A204.1 (cell line): Measurements from ENCODE around the gene C6orf132.

Experiments
- FAIRE-seq: peaks from 2 replicates; lab custom pipeline; 2012; peaks lifted over from hg19 to GRCh38; lab: Jason Lieb, UNC

Gene C6orf132

DNA sequence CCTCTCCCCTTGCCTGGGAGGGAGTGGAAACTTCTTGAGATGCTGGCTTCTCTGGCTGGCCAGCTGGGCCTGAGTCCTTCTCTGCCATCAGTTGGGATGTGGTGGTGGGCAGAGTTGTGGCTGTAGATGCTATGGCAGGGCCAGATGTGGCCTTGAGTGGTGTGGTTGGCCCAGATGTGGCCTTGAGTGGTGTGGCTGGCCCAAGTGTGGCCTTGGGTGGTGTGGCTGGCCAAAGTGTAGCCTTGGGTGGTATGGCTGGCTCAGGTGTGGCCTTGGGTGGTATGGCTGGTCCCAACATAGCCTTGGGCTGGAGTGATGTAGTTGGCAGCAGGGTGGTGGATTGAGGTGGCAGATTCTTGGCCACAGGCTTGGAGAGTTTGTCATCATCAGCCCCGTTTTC, 36.7 kb downstream of the C6orf132 start:
- no peak for FAIRE-seq

DNA sequence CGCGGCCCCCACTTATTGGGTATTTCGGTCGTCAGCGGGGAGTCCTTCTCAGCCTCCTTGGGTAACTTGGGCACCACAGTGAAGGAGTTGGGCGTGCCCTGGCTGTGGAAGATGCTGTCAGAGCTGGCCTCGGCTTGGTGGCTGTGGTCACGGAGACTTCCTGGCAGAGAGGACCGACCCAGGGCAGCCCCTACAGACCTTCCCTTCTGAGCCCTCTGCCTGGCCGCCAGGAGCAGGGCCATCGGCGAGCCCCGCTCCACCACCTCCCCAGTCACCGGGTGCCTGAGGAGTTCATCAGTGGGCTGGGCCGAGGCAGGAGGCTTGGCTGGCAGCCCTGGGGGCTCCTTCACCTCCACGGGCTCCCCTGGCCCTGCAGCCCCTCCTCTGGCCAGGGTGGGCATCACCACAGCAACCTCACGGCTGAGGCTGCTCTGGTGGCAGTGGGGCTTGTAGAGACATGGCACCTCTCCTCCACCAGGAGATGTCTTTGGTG, 37.2 kb downstream of the C6orf132 start:
- FAIRE-seq, result no peak

DNA sequence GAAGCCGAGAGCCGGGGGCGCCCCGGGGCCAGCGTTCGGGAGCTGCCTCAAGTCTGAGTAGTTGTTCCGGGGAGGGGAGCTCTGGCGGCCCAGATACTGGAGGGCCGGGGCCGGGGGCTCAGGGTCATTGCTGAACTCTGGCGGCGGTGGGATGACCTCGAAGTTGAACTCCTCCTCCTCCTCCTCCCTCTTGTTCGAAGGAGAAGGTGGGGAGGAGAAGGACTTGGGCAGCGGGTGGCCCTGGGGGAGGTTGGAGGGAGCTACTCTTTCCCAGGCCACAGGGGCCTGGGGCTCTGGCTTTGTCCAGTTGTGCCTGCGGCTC, 37.7 kb downstream of the C6orf132 start:
- no peak for FAIRE-seq

DNA sequence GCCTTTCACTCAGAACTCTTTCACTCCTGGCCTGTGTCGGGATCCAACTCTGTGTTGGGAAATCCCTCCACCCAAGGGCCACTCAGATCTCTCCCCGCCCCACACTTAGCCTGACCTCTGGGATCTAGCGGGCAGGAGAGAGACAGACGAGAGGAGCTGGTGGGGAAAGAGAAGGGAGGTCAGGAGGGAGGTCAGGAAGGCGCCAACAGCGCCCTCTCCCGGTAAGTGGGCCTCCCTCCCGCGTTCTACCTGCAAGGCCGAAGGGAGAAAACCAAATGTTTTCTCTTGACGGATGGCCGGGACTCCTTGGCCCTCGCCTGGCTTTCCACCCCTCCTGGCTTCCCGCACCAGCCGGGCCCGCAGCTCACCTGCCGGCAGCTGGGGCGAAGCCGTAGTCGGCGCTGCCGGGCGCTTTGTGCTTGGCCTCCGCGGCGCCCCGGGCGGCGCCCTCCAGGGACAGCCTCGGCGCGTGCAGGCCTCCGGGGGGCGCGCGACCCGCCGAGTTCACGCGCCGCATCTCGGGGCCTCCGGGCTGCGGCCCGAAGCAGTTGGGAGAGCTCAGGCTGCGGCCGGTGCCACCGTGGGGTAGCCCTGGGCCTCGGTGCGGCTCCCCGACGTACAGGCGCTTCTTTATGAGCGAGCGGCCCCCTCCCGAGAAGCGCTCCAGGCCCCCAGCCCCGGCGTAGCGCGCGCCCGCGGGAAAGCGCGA, 38.2 kb downstream of the C6orf132 start:
- no peak for FAIRE-seq

DNA sequence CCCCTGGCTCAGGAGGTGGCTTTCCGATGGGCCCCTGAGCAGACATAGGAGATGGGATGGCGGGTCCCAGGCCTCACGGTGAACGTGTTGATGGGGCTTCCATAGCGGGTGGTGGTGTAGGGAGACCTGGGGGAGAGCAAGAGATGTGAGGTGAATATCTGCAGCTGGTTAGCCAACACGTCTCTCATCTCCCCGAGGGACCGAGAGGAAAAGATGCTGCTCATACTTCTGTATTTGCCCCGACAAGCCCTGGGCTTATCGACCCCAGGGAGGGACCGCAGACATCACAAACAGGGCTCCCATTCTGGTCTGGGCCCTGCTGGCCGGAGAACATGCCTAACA, 38.7 kb downstream of the C6orf132 start:
- FAIRE-seq, result no peak

DNA sequence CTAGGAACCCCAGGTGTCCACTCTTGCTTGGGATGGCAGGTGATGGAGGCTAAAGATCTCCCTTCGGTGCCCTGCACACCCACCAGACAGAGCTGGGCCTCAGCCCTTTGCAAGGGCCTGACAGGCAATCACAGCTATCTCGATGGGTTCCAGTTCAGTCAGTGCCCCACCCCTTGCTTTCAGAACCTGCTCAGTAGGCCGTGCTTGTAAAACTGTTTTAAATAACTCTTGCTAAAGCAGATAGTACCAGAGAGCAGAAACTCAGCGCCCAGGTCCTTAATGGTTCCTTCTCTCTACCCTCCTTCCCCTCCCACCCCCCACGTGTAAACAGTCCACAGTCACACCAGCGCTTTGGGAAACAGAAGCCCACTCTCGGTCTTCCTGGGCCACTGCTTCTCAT, 39.2 kb downstream of the C6orf132 start:
- FAIRE-seq, result no peak

DNA sequence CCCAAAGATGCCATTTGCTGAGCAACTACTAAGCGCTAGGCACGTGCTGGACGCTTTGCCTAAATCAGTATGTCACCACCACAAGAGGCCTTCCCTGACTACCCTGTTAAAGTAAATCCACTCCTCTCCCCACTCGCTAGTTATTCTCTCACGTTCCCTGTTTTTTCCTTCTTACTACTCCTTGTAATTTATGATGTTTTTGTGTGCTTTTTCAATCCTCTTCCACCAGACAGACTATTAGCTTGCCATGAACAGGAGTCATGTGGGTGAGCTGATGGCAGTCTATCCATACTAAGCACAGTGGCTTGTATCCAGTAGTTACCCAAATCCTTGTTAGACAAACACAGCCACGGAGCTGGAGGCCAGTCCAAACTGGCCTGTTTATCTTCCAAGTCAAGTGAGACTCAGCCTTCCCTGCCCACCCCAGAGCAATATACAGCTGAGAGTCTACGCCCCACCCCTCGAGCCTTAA, 41.2 kb downstream of the C6orf132 start:
- no peak for FAIRE-seq

DNA sequence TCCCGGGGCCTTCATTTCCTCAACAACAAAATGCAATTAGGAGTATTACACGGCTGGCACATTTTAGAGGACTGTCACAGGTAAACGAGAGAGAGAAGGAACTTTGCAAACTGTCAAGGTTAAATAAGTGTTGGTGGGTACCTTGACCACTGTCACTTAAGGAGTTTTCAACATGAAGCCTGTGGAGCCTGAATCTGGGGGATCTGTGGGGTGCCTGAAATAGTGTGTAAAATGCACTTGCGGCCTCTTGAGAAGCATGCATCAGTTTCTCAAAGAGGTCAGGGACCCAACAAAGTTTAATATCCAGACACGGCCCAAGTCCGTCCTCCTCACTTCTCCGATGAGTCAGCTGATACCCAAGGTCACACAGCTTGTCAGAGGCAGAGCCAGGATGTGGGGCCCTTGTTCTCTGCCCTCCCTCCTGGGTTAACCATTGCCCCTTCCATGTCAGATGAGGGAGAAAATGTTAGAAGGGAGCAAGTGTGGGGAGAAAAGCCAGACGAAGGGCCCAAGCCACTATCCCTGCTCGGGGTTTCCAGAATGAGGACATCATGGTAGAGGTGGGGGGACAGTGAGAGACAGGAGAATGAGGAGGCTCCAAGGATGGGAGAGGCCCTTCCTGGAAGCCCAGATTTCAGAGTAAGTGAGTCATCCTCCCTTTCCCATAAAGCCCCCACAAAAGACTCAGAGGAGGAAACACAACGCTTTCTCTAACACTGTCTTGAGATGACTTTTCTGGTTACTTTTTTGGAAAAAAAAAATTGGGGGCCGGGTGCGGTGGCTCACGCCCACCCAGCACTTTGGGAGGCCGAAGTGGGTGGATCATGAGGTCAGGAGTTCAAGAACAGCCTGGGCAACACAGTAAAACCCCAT, 42.2 kb downstream of the C6orf132 start:
- no peak for FAIRE-seq

DNA sequence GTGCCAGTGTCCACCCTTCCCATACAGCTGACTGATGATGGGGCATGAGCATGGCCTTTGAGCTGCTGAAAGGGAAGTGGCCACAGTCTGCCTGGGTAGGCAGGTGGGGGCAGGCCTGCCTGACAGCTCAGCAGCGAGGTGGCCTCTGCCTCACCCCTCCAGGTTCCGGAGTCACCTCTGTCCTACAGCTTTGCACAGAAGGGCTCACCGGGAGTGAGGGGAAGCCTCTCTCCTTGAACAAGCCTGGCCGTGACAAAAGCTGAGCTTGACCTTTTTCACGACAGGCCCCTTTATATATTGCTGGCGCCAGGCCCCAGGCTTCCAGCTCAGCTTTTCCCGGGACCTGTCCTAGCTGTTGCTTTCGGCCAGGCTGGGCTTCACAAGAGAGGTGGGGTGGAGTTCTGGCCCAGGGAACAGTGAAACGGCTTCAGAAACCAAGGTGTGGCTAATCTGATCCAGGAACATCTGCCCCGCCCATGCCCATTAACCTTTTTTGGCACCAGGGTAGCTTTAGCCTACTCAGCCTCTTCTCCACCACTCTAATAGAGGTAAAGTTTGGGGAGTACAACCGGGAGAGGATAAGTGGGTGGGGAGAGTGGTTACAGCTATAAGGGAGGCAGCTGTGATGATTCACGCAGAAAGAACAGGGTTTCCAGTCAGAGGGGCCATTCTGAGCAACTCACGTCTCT, 42.9 kb downstream of the C6orf132 start:
- FAIRE-seq, result no peak

DNA sequence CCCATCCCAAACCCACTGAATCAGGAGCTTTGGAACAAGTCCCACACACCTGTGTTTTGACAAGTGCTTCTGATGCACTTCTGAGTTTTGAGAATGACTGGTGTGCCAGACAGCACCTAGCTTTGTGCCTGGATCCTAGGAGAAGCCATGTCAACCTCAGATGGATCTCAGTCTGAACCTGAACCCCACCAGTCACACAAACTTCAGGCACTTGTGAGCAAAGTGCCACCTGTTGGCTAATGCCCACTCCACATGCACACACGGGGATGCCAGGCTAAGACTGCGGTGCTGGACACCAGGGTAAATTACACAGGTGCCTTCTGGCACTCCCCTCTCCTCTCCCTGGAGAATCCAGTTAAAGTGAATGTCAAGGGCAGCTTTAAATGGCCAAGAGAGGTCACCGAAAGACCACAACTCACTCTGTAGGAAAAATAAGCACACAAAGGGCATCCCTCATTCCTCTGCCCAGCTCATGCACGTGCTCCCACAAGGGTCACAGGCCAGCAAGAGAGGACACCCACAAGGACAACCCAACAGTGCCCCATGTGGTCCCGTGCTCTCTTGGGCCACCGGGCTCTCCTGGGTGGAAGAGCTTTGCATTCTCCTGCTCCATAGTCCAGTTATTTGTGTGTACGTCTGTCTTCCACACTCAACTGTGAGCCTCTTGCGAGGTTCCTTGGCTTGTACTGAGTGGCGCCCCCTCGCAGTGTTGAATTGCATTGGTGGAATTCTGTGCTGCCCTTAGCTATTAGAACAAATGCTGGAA, 46.5 kb downstream of the C6orf132 start:
- no peak for FAIRE-seq

DNA sequence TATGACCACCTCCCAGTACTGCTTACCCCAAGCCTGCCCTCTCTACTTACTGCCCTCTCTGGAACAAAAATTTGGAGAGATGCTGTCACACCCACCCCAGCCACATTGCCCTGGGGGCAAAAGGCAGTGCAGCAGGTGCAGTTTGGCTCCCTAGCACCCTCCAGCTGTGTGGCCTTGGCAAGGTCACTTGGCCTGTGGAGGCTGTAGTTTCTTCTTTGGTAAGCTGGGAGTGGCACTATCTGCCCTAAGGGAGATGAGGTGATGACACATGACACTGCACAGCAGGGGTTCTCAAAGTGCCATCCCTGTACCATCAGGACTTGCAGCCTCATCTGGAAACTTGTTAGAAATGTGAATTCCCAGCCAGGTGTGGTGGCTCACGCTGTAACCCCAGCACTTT, 47.3 kb downstream of the C6orf132 start:
- FAIRE-seq, result no peak

DNA sequence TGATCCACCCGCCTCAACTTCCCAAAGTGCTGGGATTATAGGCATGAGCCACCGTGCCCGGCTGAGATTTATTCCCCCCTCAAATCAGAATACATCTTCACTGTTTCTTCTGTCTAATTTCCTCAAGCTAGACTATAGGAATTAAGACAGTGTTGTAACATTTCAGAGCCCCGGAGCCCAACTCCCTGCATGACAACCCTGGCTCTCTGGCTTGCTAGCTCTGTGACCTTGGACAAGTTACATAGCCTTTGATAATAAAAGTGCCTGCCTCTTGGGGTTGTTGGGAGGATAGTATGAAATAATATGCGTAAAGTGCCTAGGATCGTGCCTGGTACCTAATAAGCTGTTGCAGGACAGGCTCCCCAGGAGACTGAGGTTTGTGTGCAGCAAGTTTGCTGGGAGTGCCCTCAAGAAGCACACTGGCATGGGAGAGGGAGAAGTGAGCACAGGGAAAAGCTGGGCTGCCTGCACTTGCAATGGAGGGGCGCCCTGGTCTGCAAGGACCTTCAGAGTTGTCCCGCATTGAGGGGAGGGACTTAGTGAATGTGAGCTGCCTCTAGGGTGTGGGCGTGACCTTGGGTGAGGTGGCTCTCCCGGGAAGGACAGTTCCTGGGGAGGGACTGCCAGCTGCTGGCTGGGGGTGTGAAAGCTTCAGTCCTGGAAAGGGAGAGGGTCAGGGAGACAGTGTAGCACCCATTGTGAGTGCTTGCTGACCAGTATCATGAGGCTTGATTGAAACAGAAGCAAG, 48.7 kb downstream of the C6orf132 start:
- FAIRE-seq, result no peak

DNA sequence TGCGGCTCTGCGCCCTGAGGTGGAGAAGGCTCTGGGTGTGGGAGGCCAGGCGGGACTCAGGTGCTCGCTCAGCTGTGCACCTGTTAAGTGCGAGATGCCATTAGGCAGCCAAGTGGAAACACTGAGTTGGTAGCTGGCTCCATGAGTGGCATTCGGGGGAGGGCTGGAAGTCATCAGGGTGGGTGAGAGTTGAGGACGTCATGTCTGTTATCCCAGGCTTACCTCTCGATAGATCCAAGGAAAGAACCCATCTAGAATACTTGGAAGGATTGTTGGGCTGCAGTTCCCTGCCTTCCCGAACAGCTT, 50.7 kb downstream of the C6orf132 start:
- no peak for FAIRE-seq

DNA sequence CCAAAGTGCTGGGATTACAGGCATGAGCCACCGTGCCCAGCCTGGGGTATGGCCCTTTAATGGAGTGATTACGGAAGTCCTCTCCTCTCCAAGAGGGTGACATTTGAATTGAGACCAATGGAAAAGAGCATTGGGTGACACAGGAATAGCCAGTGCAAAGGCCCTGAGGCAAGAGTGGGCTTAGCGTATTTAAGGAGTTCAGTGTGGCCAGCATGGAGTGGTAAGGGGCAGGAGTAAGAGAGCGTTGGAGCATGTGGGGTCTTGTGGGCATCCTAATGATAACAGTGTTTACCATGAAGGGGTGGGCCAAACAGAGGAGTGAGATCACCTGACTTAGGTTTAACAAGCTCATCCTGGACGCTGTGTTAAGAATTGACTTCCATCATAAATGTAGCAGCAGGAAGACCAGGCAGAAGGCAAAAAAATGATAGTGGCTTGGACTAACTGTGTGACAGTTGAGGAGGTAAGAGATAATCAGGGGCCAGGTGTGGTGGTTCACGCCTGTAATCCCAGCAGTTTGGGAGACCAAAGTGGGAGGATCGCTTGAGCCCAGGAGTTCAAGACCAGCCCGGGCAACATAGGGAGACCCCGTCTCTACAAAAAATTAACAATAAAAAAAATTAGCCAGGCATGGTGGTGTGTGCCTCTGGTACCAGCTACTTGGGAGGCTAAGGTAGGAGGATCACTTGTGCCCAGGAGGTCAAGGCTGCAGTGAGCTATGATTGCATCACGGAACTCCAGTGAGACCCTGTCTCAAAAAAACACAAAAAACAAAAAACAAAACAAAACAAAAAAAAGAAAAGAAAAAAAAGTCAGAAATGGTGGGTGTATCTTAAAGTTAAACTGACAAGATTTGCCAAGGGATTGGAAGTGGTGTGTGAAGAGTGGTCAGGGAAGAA, 51.4 kb downstream of the C6orf132 start:
- FAIRE-seq, result no peak

DNA sequence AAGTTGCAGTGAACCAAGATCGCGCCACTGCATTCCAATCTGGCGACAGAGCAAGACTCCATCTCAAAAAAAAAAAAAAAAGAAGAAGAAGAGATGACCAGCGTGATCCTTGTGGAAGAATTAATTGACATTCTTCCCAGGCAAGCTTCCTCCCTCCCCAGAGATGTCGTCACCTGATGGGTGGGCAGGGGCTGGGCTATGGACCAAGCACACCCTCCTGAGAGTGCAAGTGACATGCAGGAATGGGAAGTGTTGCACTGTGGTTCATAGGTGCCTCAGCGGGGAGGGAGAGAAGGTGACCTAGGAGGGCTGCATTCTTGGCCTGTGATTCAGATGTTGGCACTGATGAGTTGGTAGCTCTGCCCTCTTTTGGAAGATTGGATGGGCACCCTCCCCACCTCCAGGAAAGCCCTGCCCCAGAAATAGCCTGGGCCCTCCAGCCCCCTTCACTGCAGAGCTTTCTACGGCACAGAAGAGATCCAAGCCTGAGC, 54.3 kb downstream of the C6orf132 start:
- no peak for FAIRE-seq

DNA sequence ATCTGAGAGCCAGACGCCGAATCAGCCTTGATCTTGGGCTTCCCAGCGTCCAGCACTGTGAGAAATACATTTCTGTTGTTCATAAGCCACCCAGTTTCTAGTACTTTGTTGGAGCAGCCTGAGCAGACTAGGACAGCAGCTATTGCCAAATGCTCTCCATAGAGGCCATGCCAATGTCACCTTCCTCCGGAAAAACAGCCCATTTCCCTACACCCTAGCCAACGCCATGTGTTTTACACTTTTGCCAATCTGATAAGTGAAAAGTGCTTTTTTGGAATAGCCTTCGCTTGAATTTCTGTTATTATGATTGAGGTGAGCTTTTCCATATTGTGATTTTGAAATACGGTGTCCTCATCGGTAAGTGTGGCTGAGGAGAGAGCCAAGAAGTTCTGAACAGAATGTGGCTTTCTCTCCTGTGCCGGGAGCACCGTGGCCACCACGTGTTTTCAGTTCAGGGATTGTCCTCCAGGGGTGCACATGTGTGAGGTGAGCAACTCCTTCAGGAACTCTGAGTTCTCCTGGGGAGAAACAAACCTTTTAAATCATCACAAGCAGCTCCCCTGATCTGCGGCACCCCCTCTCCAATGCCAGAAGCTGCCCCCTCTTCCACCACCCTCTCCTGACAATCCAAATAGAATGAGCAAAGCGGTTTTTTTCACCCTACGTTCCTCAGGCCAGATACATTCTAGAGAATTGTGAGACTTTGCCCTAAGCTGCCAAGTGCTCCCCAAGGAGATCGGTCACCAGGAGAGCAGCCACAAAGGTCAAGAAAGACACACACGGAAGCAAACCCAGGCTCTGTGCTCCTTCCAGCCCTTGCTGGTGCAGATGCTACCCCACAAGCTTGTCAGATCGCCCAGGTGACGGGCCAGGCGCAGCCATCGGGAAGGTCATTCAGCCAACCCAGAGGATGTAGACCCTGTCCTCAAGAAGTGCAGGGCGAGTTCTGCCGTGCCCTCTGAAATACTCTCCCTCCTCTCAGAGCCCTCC, 56.1 kb downstream of the C6orf132 start:
- no peak for FAIRE-seq

DNA sequence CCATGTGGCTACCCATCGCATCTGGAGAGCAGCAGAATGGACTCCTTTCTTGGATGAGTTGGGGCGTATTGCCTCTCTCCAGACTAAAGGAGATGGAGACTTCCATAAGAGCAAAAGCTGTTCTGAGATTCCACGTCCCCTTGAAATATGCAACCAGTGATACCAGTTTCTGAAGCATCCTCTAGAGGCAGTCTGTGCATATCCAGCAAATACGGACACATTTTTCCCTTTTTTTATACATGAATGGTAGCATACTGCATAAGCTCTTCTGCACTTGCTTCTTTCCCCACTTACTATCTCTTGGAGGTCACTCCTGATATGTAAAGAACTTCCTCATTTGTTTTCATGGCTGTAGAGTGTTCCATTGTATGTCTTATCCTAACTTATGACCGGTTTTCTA, 57.5 kb downstream of the C6orf132 start:
- FAIRE-seq, result no peak

DNA sequence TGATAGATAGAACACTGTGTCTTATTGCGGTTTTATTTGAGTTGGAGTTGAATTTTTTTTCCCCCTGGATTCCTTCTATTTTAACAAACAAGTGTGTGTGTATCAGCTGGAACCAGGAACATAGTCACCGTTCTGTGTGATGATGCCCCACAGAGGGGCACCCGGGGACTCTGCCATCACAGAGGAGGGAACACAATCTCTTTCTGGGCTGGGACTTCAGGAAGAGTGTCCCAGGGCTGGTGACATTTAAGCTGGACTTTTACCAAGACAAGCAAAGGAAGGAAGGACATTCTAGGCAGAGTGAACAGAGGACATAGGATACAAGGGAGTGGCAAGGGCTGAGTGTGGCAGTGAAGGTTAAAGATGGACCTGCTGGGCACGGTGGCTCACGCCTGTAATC, 58.9 kb downstream of the C6orf132 start:
- no peak for FAIRE-seq

DNA sequence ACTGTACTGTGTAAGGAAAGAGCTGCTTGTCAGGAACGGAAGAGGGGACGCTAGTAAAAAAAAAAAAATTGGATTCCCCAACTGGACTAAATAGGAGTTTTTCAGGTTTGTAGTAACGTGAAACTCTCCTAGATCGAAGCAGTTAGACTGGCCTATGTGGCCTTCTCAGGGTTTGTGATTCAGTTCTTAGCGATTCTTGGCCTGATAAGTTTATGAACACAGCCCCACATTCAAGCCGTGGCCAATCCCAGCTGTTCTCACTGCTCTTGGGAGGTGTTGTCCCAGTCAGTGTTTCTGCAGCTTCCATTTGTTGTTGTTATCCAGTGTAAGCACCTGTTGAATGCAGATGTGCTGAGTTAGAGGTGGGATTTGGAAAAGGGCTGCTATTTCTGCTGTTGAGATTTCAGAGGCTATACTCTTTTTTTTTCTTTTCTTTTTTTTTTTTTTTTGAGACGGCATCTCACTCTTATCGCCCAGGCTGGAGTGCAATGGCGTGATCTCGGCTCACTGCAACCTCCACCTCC, 62.4 kb downstream of the C6orf132 start:
- FAIRE-seq, result no peak
